Lower leg skin (tissue), 3 donors: ENCODE data around the gene CDRT4.

Experiments
- POLR2A ChIP-seq, 2 donors: fragments of 450-650 bp; IDR thresholded peaks; one replicate each; pipeline ENCODE4 v1.6.1; 2016 to 2017; ENCODE audit warnings: antibody characterized with exemption in 2 of 2, mild to moderate bottlenecking in 1 of 2, moderate library complexity in 1 of 2
- TF ChIP-seq, protein P1 (sequence below), 3 donors: fragments of 450-650 bp; IDR thresholded peaks; one replicate each; pipeline ENCODE4 v1.5.1; 2016; ENCODE audit warnings: antibody characterized with exemption in 3 of 3, mild to moderate bottlenecking in 3 of 3, moderate library complexity in 2 of 3

DNA sequence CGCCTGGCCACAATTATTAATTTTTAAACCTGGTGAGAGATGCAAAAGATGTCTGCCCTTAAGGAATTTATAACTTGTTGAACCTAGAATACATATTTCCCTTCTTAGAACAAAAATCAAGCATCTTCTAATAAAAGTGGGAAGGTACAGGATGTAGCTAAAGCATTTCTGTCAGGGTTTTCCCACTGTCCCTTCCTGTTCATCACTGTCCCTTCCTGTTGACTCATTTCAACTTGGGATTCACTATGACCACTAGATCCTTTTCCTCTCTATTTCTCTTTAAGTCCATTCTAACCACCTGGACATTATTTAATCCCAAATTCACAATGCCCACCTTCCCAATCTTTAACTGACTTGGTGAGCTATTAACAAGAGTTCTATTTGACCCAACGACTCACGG lies 33.9 kb upstream of the CDRT4 start:
- TF ChIP-seq, protein P1, sequence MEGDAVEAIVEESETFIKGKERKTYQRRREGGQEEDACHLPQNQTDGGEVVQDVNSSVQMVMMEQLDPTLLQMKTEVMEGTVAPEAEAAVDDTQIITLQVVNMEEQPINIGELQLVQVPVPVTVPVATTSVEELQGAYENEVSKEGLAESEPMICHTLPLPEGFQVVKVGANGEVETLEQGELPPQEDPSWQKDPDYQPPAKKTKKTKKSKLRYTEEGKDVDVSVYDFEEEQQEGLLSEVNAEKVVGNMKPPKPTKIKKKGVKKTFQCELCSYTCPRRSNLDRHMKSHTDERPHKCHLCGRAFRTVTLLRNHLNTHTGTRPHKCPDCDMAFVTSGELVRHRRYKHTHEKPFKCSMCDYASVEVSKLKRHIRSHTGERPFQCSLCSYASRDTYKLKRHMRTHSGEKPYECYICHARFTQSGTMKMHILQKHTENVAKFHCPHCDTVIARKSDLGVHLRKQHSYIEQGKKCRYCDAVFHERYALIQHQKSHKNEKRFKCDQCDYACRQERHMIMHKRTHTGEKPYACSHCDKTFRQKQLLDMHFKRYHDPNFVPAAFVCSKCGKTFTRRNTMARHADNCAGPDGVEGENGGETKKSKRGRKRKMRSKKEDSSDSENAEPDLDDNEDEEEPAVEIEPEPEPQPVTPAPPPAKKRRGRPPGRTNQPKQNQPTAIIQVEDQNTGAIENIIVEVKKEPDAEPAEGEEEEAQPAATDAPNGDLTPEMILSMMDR (IDR thresholded peaks at IDR 0.05): no peak
- no peak for TF ChIP-seq POLR2A (IDR thresholded peaks at IDR 0.05)
